WTC11 (cell line): ENCODE measurements around the gene NR1H2. TPM values are rescaled to one million over a fixed set of nuclear protein-coding genes. Genes with fewer than 3 reads are reported as not detected.

Experiments used
- ATAC-seq: fragments of 200-7000 bp; cut with Tn5 transposase; 2 replicates; pipeline ENCODE4 v1.10.0; 2021; ENCODE audit warnings: mild to moderate bottlenecking, moderate library complexity
- CTCF ChIA-PET: fragments of 300-600 bp; sonication (Branson Sonifier 250); formaldehyde crosslinking; loops from one replicate; lab custom pipeline; 2021; ENCODE audit warnings: antibody characterized with exemption; lab: Charles Lee
- POLR2A ChIA-PET: fragments of 350-600 bp; sonication (Branson Sonifier 250); formaldehyde crosslinking; loops from one replicate; lab custom pipeline; 2021; ENCODE audit warnings: antibody characterized with exemption; lab: Charles Lee
- DNase-seq: peaks from one replicate; pipeline ENCODE4 v3.0.0; 2021; ENCODE audit warnings: low spot score
- H3K27ac Mint-ChIP-seq: 2 replicates; pipeline ENCODE4 v1.8.0; 2021; ENCODE audit warnings: mixed read lengths
- H3K27me3 Mint-ChIP-seq: 2 replicates; pipeline ENCODE4 v1.8.0; 2021; ENCODE audit warnings: low read depth, mild to moderate bottlenecking, moderate library complexity, mixed read lengths
- H3K36me3 Mint-ChIP-seq: 2 replicates; pipeline ENCODE4 v1.8.0; 2021; ENCODE audit warnings: mixed read lengths
- H3K4me1 Mint-ChIP-seq: 2 replicates; pipeline ENCODE4 v1.8.0; 2022; ENCODE audit warnings: mixed read lengths
- H3K4me3 Mint-ChIP-seq: 2 replicates; pipeline ENCODE4 v1.8.0; 2021; ENCODE audit warnings: mild to moderate bottlenecking, moderate library complexity, mixed read lengths
- H3K9me3 Mint-ChIP-seq: 2 replicates; pipeline ENCODE4 v1.8.0; 2021; ENCODE audit warnings: mixed read lengths
- CREB1 ChIP-seq: sonication (generic); formaldehyde crosslinking; IDR thresholded peaks from 2 replicates; pipeline ENCODE4 v1.8.0; 2023; ENCODE audit warnings: mild to moderate bottlenecking, missing genetic modification reagents
- E2F1 ChIP-seq: sonication (generic); formaldehyde crosslinking; IDR thresholded peaks from 2 replicates; pipeline ENCODE4 v1.8.0; 2022; ENCODE audit warnings: mild to moderate bottlenecking, missing genetic modification reagents
- IRF1 ChIP-seq: sonication (generic); formaldehyde crosslinking; IDR thresholded peaks from 2 replicates; pipeline ENCODE4 v1.8.0; 2023; ENCODE audit warnings: missing genetic modification reagents
- MLX ChIP-seq: sonication (generic); formaldehyde crosslinking; IDR thresholded peaks from 2 replicates; pipeline ENCODE4 v1.8.1; 2023; ENCODE audit warnings: mild to moderate bottlenecking, missing genetic modification reagents, moderate library complexity
- NFE2L1 ChIP-seq: sonication (generic); formaldehyde crosslinking; IDR thresholded peaks from 2 replicates; pipeline ENCODE4 v1.8.1; 2023; ENCODE audit warnings: missing genetic modification reagents
- NR2C2 ChIP-seq: sonication (generic); formaldehyde crosslinking; IDR thresholded peaks from 2 replicates; pipeline ENCODE4 v1.8.0; 2022; ENCODE audit warnings: mild to moderate bottlenecking, missing genetic modification reagents
- ZBTB43 ChIP-seq: sonication (generic); formaldehyde crosslinking; IDR thresholded peaks from 2 replicates; pipeline ENCODE4 v1.8.1; 2023; ENCODE audit warnings: mild to moderate bottlenecking, missing genetic modification reagents
- ZNF263 ChIP-seq: sonication (generic); formaldehyde crosslinking; IDR thresholded peaks from 2 replicates; pipeline ENCODE4 v1.8.1; 2022; ENCODE audit warnings: low read depth, mild to moderate bottlenecking, moderate library complexity, missing genetic modification reagents
- ZNF512 ChIP-seq: sonication (generic); formaldehyde crosslinking; IDR thresholded peaks from 2 replicates; pipeline ENCODE4 v1.8.1; 2022; ENCODE audit warnings: missing genetic modification reagents, borderline replicate concordance
- total RNA-seq: library from RNA; stranded (reverse); gene quantifications from 3 replicates; pipeline ENCODE4 v1.2.3, GENCODE V29; 2021
- TF ChIP-seq, protein P1 (sequence below): sonication (generic); formaldehyde crosslinking; IDR thresholded peaks from 2 replicates; pipeline ENCODE4 v1.8.0; 2023; ENCODE audit warnings: missing genetic modification reagents, mild to moderate bottlenecking, borderline replicate concordance
- TF ChIP-seq, protein P2 (sequence below): sonication (generic); formaldehyde crosslinking; IDR thresholded peaks from 2 replicates; pipeline ENCODE4 v1.8.0; 2022; ENCODE audit warnings: mild to moderate bottlenecking, missing genetic modification reagents
- TF ChIP-seq, protein P3 (sequence below): fragments of 250-450 bp; sonication (Bioruptor Pico); conservative IDR thresholded peaks from 2 replicates; pipeline ENCODE4 v1.9.0; 2021; ENCODE audit warnings: mild to moderate bottlenecking

Gene NR1H2
- total RNA-seq, 1 experiment from 2014 or later: 45.8 TPM

GRCh38 chr19:50358483-50359327 lies 17.6 kb upstream of the NR1H2 start (continued):
- TF ChIP-seq, protein P1, sequence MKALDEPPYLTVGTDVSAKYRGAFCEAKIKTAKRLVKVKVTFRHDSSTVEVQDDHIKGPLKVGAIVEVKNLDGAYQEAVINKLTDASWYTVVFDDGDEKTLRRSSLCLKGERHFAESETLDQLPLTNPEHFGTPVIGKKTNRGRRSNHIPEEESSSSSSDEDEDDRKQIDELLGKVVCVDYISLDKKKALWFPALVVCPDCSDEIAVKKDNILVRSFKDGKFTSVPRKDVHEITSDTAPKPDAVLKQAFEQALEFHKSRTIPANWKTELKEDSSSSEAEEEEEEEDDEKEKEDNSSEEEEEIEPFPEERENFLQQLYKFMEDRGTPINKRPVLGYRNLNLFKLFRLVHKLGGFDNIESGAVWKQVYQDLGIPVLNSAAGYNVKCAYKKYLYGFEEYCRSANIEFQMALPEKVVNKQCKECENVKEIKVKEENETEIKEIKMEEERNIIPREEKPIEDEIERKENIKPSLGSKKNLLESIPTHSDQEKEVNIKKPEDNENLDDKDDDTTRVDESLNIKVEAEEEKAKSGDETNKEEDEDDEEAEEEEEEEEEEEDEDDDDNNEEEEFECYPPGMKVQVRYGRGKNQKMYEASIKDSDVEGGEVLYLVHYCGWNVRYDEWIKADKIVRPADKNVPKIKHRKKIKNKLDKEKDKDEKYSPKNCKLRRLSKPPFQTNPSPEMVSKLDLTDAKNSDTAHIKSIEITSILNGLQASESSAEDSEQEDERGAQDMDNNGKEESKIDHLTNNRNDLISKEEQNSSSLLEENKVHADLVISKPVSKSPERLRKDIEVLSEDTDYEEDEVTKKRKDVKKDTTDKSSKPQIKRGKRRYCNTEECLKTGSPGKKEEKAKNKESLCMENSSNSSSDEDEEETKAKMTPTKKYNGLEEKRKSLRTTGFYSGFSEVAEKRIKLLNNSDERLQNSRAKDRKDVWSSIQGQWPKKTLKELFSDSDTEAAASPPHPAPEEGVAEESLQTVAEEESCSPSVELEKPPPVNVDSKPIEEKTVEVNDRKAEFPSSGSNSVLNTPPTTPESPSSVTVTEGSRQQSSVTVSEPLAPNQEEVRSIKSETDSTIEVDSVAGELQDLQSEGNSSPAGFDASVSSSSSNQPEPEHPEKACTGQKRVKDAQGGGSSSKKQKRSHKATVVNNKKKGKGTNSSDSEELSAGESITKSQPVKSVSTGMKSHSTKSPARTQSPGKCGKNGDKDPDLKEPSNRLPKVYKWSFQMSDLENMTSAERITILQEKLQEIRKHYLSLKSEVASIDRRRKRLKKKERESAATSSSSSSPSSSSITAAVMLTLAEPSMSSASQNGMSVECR: no peak

DNA sequence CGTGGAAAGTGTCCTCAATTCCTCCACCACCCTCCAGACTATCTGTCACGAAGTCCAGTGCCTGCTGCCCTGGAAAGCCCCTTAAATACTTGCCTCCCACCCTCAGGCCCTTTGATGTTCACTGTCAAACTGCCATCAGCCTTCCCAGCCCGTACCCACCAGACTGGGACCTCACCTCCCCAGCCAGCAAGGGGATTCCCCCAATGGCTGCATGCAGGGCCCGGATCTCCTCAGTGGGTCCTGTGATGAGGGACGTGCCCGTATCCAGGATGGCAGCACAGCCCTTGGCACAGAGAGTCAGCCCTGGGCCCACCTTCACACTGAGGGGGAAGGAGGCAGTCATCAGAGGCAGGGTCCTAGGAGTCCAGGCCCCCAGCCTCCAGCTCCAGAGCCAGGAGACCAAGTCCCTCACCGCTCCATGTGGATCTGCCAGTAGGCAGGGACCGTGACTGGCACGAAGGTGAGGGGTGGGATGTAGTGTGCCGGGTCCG lies 16.9 kb upstream of the NR1H2 start:
- TF ChIP-seq ZBTB43: no peak
- DNase-seq (no peak), ATAC-seq (no peak)
- Mint-ChIP-seq H3K4me3 (no peak overlapping the region), H3K9me3 (0 out of 2 replicates have a peak, but pooled peaks cover 5% of the 10 kb centered on the region), H3K27ac (no peak overlapping the region), H3K4me1 (peaks cover 2% of the 10 kb centered on the region; the same call in 1 of the 2 replicates), H3K36me3 (no peaks in the 10 kb centered on the region), H3K27me3 (peaks cover 25% of the 10 kb centered on the region)
- ChIA-PET POLR2A (no interaction called here), CTCF (no interaction called here)

- ChIA-PET POLR2A (no interaction called here), CTCF (interaction anchor here (0.9 to 2.8 kb wide), 8 partner anchors 12 to 245 kb away, joined by 3 to 8 read pairs (median 4); no protein-coding TSS in a partner anchor)
- Mint-ChIP-seq H3K9me3 (0 out of 2 replicates have a peak, but pooled peaks cover 5% of the 10 kb centered on the region), H3K36me3 (no peaks in the 10 kb centered on the region), H3K27ac (no peak overlapping the region), H3K4me1 (peaks cover 2% of the 10 kb centered on the region; the same call in 1 of the 2 replicates), H3K4me3 (no peak overlapping the region), H3K27me3 (peaks cover 25% of the 10 kb centered on the region)
- peak; percentile 36 for DNase-seq
- ATAC-seq: peak; percentile 65
- TF ChIP-seq ZNF263 (CRISPR knock-in tag) (no peak), CREB1 (CRISPR knock-in tag) (no peak), MLX (no peak), ZNF512 (no peak), NR2C2 (CRISPR knock-in tag) (no peak), IRF1 (CRISPR knock-in tag) (no peak), E2F1 (CRISPR knock-in tag) (no peak), NFE2L1 (CRISPR knock-in tag) (no peak)
- TF ChIP-seq, protein P2, sequence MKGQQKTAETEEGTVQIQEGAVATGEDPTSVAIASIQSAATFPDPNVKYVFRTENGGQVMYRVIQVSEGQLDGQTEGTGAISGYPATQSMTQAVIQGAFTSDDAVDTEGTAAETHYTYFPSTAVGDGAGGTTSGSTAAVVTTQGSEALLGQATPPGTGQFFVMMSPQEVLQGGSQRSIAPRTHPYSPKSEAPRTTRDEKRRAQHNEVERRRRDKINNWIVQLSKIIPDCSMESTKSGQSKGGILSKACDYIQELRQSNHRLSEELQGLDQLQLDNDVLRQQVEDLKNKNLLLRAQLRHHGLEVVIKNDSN (CRISPR knock-in tag): no peak
- TF ChIP-seq, protein P3, sequence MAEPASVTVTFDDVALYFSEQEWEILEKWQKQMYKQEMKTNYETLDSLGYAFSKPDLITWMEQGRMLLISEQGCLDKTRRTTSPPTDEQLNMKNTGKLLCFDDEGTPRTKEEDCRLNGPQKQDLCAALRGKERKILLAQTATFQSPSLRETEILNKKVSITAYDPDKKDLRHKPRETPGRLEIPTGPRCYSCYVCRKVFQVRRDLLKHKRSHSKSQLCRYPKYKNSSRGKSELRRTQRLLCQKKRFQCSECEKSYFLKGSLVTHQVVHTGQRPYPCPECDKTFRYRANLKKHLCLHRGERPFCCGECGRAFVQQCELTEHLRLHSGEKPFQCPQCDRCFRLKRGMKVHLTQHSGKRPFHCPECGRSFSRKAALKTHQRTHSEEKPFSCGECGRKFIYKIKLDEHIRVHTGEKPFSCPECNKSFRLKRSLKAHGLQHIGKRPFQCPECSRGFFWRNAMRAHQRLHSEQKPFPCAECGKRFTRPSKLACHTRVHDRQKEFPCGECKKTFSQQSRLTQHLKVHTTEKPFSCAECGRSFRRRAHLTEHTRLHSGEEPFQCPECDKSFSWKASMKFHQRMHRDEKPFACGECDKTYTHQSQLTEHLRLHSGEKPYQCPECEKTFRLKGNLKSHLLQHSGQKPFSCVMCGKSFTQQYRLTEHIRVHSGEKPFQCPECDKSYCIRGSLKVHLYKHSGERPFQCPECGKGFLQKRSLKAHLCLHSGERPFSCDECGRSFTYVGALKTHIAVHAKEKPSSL (CRISPR knock-in tag): no peak
Measured at GRCh38 chr19:50361290-50362029, 14.8 kb upstream of the NR1H2 start.
